NB4 (cell line): ENCODE results near the gene EPS15.

Source experiments
- DNase-seq: peaks from one replicate; pipeline ENCODE4 v3.0.0; 2010; ENCODE audit warnings: low read depth
- H3K4me3 ChIP-seq: one replicate; pipeline ENCODE4 v1.5.1; 2011; ENCODE audit warnings: mild to moderate bottlenecking, low read depth, low read length, moderate library complexity
- CTCF ChIP-seq: IDR thresholded peaks from one replicate; pipeline ENCODE4 v1.5.1; 2012; ENCODE audit warnings: low read depth, low read length
- MAX ChIP-seq: IDR thresholded peaks from 2 replicates; pipeline ENCODE4 v1.6.1; 2011; ENCODE audit warnings: low read depth, low read length
- MYC ChIP-seq: IDR thresholded peaks from 2 replicates; pipeline ENCODE4 v1.6.1; 2011; ENCODE audit warnings: low read depth, low read length
- POLR2A ChIP-seq: IDR thresholded peaks from 2 replicates; pipeline ENCODE4 v1.6.1; 2011; ENCODE audit warnings: mild to moderate bottlenecking; ENCODE audit not compliant: insufficient read length; ENCODE audit errors: extremely low read depth

Gene EPS15

DNA sequence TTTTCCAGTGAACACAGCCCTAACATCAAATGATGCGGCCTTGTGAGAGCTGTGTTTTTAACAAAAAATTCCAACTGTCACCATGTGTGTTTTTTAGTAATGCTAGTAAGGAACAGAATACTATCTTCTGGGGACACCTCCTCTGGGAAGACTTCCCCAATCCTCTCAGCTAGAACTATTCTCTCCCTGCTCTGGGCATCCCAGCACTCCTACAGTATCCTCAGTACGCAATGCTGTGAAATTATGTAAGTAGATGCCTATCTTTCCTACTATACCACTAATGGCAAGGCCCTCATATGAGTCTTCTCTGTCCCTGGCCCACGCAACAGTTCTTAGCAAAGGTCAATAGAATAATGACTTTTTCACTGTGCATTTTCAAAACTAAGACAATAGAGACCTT lies 169.2 kb downstream of the EPS15 start:
- no peak for DNase-seq
- no peak overlapping the region for H3K4me3 ChIP-seq
- TF ChIP-seq MAX, result no peak
- no peak for TF ChIP-seq MYC
- no peak for TF ChIP-seq CTCF
- no peak for TF ChIP-seq POLR2A

DNA sequence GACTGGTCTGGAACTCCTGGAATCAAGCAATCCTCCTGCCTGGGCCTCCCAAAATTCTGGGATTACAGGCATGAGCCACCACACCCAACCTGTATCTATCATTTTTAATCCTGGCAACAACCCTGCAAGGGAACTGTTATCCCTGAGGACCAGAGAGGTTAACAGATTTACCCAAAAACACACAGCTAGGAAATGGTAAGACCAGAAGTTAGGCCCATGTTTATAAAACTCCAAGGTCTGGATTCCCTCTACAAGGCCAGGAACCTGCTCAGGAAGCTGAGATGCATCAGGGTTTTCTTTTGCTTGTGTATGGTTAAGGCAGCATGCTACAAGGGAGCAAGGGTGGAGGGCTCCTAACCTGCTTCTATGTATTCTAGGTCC lies 170.9 kb downstream of the EPS15 start:
- TF ChIP-seq POLR2A (no peak), MAX (no peak), MYC (no peak), CTCF (no peak)
- no peak overlapping the region for H3K4me3 ChIP-seq
- no peak for DNase-seq

GRCh38 chr1:51347398-51348146 lies 171.5 kb downstream of the EPS15 start:
- no peak for DNase-seq
- TF ChIP-seq CTCF, result no peak
- no peak for TF ChIP-seq MYC
- TF ChIP-seq MAX, result no peak
- TF ChIP-seq POLR2A, result no peak
- no peak overlapping the region for H3K4me3 ChIP-seq

GRCh38 chr1:51346086-51346942 lies 172.8 kb downstream of the EPS15 start:
- TF ChIP-seq MYC (no peak), POLR2A (no peak), MAX (no peak), CTCF (no peak)
- no peak overlapping the region for H3K4me3 ChIP-seq
- DNase-seq, result no peak

DNA sequence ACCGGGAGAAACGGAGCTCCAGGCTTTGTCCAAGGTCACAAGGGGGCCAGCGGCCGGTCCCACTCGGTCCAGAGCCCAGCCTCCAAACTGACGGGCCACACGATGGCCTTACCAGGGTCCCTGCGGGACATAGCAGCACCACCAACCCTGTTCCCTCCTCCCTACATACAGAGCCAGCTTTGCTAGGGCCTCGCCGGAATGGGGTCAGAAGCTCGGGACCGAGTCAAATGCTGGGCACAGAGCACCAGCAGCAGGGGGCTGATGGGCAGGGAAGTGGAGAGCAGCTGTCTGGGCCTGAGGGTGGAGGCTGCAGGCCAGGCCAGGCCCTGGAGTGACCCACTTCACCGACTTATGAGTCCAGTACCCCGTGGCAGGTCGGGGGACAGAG lies 173.8 kb downstream of the EPS15 start:
- no peak overlapping the region for H3K4me3 ChIP-seq
- DNase-seq, result no peak
- TF ChIP-seq MYC (no peak), CTCF (no peak), POLR2A (no peak), MAX (no peak)
